IPS-15b (cell line): Measurements from ENCODE around the gene FHIP1B.
"Not testable (repeated sequence)": the region's sequence is repeated elsewhere in the genome, so short reads cannot be mapped to it uniquely, and the experiment has no call there.

Experiments used
- H3K27me3 ChIP-seq: one replicate; pipeline ENCODE4 v1.6.1; 2013; ENCODE audit warnings: low read length; ENCODE audit not compliant: control insufficient read depth, insufficient read depth
- H3K36me3 ChIP-seq: one replicate; pipeline ENCODE4 v1.6.1; 2013; ENCODE audit warnings: low read length; ENCODE audit not compliant: control insufficient read depth, insufficient read depth
- H3K4me1 ChIP-seq: one replicate; pipeline ENCODE4 v1.6.1; 2013; ENCODE audit warnings: mild to moderate bottlenecking, low read length; ENCODE audit not compliant: control insufficient read depth, insufficient read depth
- H3K4me3 ChIP-seq: one replicate; pipeline ENCODE4 v1.5.1; 2013; ENCODE audit warnings: low read depth, low read length
- H3K9ac ChIP-seq: one replicate; pipeline ENCODE4 v1.6.1; 2013; ENCODE audit warnings: low read depth, mild to moderate bottlenecking, low read length
- H3K9me3 ChIP-seq: one replicate; pipeline ENCODE4 v1.6.1; 2013; ENCODE audit warnings: mild to moderate bottlenecking, low read length; ENCODE audit not compliant: control insufficient read depth, insufficient read depth

The FHIP1B gene

GRCh38 chr11:6258141-6258540, 23.7 kb upstream of the FHIP1B start:
- H3K27me3 ChIP-seq, result peaks cover 71% of the 10 kb centered on the region
- no peaks in the 10 kb centered on the region for H3K36me3 ChIP-seq
- H3K4me3 ChIP-seq, result peak overlapping the region; percentile 71
- H3K4me1 ChIP-seq, result no peaks in the 10 kb centered on the region
- H3K9me3 ChIP-seq, result no peaks in the 10 kb centered on the region
- no peak overlapping the region for H3K9ac ChIP-seq

- no peak overlapping the region for H3K4me3 ChIP-seq
- no peaks in the 10 kb centered on the region for H3K9me3 ChIP-seq
- H3K27me3 ChIP-seq, result peaks cover 35% of the 10 kb centered on the region
- no peaks in the 10 kb centered on the region for H3K36me3 ChIP-seq
- H3K9ac ChIP-seq, result no peak overlapping the region
- H3K4me1 ChIP-seq, result peaks cover 6% of the 10 kb centered on the region
Measured at GRCh38 chr11:6253197-6253596, 18.8 kb upstream of the FHIP1B start.

- Histone ChIP-seq H3K36me3 (no peaks in the 10 kb centered on the region), H3K4me3 (no peak overlapping the region), H3K27me3 (peaks cover 23% of the 10 kb centered on the region), H3K9ac (no peak overlapping the region), H3K4me1 (peaks cover 6% of the 10 kb centered on the region), H3K9me3 (no peaks in the 10 kb centered on the region)
Measured at GRCh38 chr11:6251990-6252473, 17.6 kb upstream of the FHIP1B start.

- Histone ChIP-seq H3K9me3 (no peaks in the 10 kb centered on the region), H3K36me3 (no peaks in the 10 kb centered on the region), H3K4me1 (peaks cover 6% of the 10 kb centered on the region), H3K4me3 (no peak overlapping the region), H3K9ac (no peak overlapping the region), H3K27me3 (peaks cover 15% of the 10 kb centered on the region)
Measured at GRCh38 chr11:6251120-6251733, 16.8 kb upstream of the FHIP1B start.

GRCh38 chr11:6249770-6250555, 15.5 kb upstream of the FHIP1B start:
- peaks cover 6% of the 10 kb centered on the region for H3K4me1 ChIP-seq
- no peaks in the 10 kb centered on the region for H3K9me3 ChIP-seq
- H3K36me3 ChIP-seq, result no peaks in the 10 kb centered on the region
- H3K9ac ChIP-seq, result no peak overlapping the region
- no peak overlapping the region for H3K4me3 ChIP-seq
- peaks cover 3% of the 10 kb centered on the region for H3K27me3 ChIP-seq

GRCh38 chr11:6248897-6249296, 14.5 kb upstream of the FHIP1B start:
- not testable (repeated sequence) for H3K9ac ChIP-seq, H3K4me1 ChIP-seq, H3K9me3 ChIP-seq, H3K27me3 ChIP-seq, H3K36me3 ChIP-seq, H3K4me3 ChIP-seq

- Histone ChIP-seq H3K9ac (no peak overlapping the region), H3K4me3 (no peak overlapping the region), H3K4me1 (peaks cover 6% of the 10 kb centered on the region), H3K27me3 (no peaks in the 10 kb centered on the region), H3K36me3 (no peaks in the 10 kb centered on the region), H3K9me3 (no peaks in the 10 kb centered on the region)
Measured at GRCh38 chr11:6248248-6248647, 13.8 kb upstream of the FHIP1B start.

- Histone ChIP-seq H3K4me1 (peaks cover 3% of the 10 kb centered on the region), H3K36me3 (no peaks in the 10 kb centered on the region), H3K9me3 (no peaks in the 10 kb centered on the region), H3K4me3 (no peak overlapping the region), H3K27me3 (no peaks in the 10 kb centered on the region), H3K9ac (no peak overlapping the region)
Measured at GRCh38 chr11:6245536-6245935, 11.1 kb upstream of the FHIP1B start.

GRCh38 chr11:6241316-6241715, 6.9 kb upstream of the FHIP1B start:
- Histone ChIP-seq H3K4me1 (peaks cover 3% of the 10 kb centered on the region), H3K4me3 (no peak overlapping the region), H3K9ac (no peak overlapping the region), H3K9me3 (no peaks in the 10 kb centered on the region), H3K27me3 (peaks cover 3% of the 10 kb centered on the region), H3K36me3 (no peaks in the 10 kb centered on the region)

- Histone ChIP-seq H3K36me3 (no peaks in the 10 kb centered on the region), H3K4me3 (no peak overlapping the region), H3K4me1 (peaks cover 3% of the 10 kb centered on the region), H3K9me3 (no peaks in the 10 kb centered on the region), H3K27me3 (peaks cover 3% of the 10 kb centered on the region), H3K9ac (no peak overlapping the region)
Measured at GRCh38 chr11:6240781-6241180, 6.3 kb upstream of the FHIP1B start.

GRCh38 chr11:6240139-6240538, 5.7 kb upstream of the FHIP1B start:
- Histone ChIP-seq H3K9me3 (no peaks in the 10 kb centered on the region), H3K36me3 (no peaks in the 10 kb centered on the region), H3K4me1 (peaks cover 3% of the 10 kb centered on the region), H3K9ac (no peak overlapping the region), H3K4me3 (no peak overlapping the region), H3K27me3 (peaks cover 3% of the 10 kb centered on the region)

- H3K4me3 ChIP-seq, result no peak within 1 kb of the TSS
- no peaks in the 10 kb centered on the region for H3K36me3 ChIP-seq
- no peak within 1 kb of the TSS for H3K9ac ChIP-seq
- H3K9me3 ChIP-seq, result no peaks in the 10 kb centered on the region
- peaks cover 3% of the 10 kb centered on the region for H3K27me3 ChIP-seq
- H3K4me1 ChIP-seq, result peaks cover 3% of the 10 kb centered on the region
Measured at GRCh38 chr11:6238902-6239301, 4.5 kb upstream of the FHIP1B start, which contains the start of gene CNGA4. Gene CNGA4, plus strand, starts transcription at chr11:6239089. Its CDS starts 118 bp downstream, at chr11:6239207.
